ENCODE data around the gene CGRRF1.

Gene CGRRF1

GRCh38 chr14:54577494-54577893, 67.8 kb downstream of the CGRRF1 start:
- DNase-seq (ENCODE audit: low read depth, low spot score): no peak

GRCh38 chr14:54577977-54578376, 68.3 kb downstream of the CGRRF1 start:
- no peak for TF ChIP-seq SUZ12 (IDR thresholded peaks at IDR 0.05; ENCODE audit: extremely low read depth, insufficient read depth, insufficient read length)
- no peak for TF ChIP-seq ZNF274 (IDR thresholded peaks at IDR 0.05; ENCODE audit: low read depth, low read length)
- no peak for TF ChIP-seq YY1 (IDR thresholded peaks at IDR 0.05; ENCODE audit: insufficient read depth, insufficient read length)
- Histone ChIP-seq H3K27me3 (ENCODE audit: insufficient read depth, insufficient read length) (no peaks in the 10 kb centered on the region), H3K9me3 (ENCODE audit: insufficient read depth, low read length) (0 out of 2 replicates have a peak, but pooled peaks cover 1% of the 10 kb centered on the region), H3K36me3 (ENCODE audit: insufficient read depth, insufficient read length, low read length) (peaks cover 58% of the 10 kb centered on the region), H3K4me3 (ENCODE audit: insufficient read length, low read depth) (no peak overlapping the region), H3K9ac (ENCODE audit: insufficient read length, low read depth) (no peak overlapping the region), H3K4me1 (ENCODE audit: insufficient read depth, insufficient read length) (no peaks in the 10 kb centered on the region)
- no peak for DNase-seq (ENCODE audit: low read depth, low spot score)

More at GRCh38 chr14:54577494-54577893, 67.8 kb downstream of the CGRRF1 start:
- Histone ChIP-seq H3K4me3 (ENCODE audit: insufficient read length, low read depth) (no peak overlapping the region), H3K36me3 (ENCODE audit: insufficient read depth, insufficient read length, low read length) (peaks cover 62% of the 10 kb centered on the region), H3K9me3 (ENCODE audit: insufficient read depth, low read length) (peaks cover 6% of the 10 kb centered on the region), H3K9ac (ENCODE audit: insufficient read length, low read depth) (no peak overlapping the region), H3K4me1 (ENCODE audit: insufficient read depth, insufficient read length) (no peaks in the 10 kb centered on the region), H3K27me3 (ENCODE audit: insufficient read depth, insufficient read length) (no peaks in the 10 kb centered on the region)
- TF ChIP-seq YY1 (IDR thresholded peaks at IDR 0.05; ENCODE audit: insufficient read depth, insufficient read length): no peak
- no peak for TF ChIP-seq ZNF274 (IDR thresholded peaks at IDR 0.05; ENCODE audit: low read depth, low read length)
- no peak for TF ChIP-seq SUZ12 (IDR thresholded peaks at IDR 0.05; ENCODE audit: extremely low read depth, insufficient read depth, insufficient read length)

GRCh38 chr14:54579621-54580020, 69.9 kb downstream of the CGRRF1 start:
- TF ChIP-seq SUZ12 (IDR thresholded peaks at IDR 0.05; ENCODE audit: extremely low read depth, insufficient read depth, insufficient read length) (no peak), YY1 (IDR thresholded peaks at IDR 0.05; ENCODE audit: insufficient read depth, insufficient read length) (no peak), ZNF274 (IDR thresholded peaks at IDR 0.05; ENCODE audit: low read depth, low read length) (no peak)
- Histone ChIP-seq H3K9ac (ENCODE audit: insufficient read length, low read depth) (no peak overlapping the region), H3K9me3 (ENCODE audit: insufficient read depth, low read length) (no peaks in the 10 kb centered on the region), H3K27me3 (ENCODE audit: insufficient read depth, insufficient read length) (no peaks in the 10 kb centered on the region), H3K4me3 (ENCODE audit: insufficient read length, low read depth) (no peak overlapping the region), H3K4me1 (ENCODE audit: insufficient read depth, insufficient read length) (no peaks in the 10 kb centered on the region), H3K36me3 (ENCODE audit: insufficient read depth, insufficient read length, low read length) (peaks cover 51% of the 10 kb centered on the region)
- DNase-seq (ENCODE audit: low read depth, low spot score): no peak

GRCh38 chr14:54580933-54581332, 71.2 kb downstream of the CGRRF1 start:
- Histone ChIP-seq H3K9me3 (ENCODE audit: insufficient read depth, low read length) (no peaks in the 10 kb centered on the region), H3K4me3 (ENCODE audit: insufficient read length, low read depth) (no peak overlapping the region), H3K27me3 (ENCODE audit: insufficient read depth, insufficient read length) (no peaks in the 10 kb centered on the region), H3K4me1 (ENCODE audit: insufficient read depth, insufficient read length) (no peaks in the 10 kb centered on the region), H3K36me3 (ENCODE audit: insufficient read depth, insufficient read length, low read length) (peaks cover 50% of the 10 kb centered on the region), H3K9ac (ENCODE audit: insufficient read length, low read depth) (no peak overlapping the region)
- no peak for DNase-seq (ENCODE audit: low read depth, low spot score)
- TF ChIP-seq YY1 (IDR thresholded peaks at IDR 0.05; ENCODE audit: insufficient read depth, insufficient read length) (no peak), ZNF274 (IDR thresholded peaks at IDR 0.05; ENCODE audit: low read depth, low read length) (no peak), SUZ12 (IDR thresholded peaks at IDR 0.05; ENCODE audit: extremely low read depth, insufficient read depth, insufficient read length) (no peak)

- Histone ChIP-seq H3K27me3 (ENCODE audit: insufficient read depth, insufficient read length) (no peaks in the 10 kb centered on the region), H3K9ac (ENCODE audit: insufficient read length, low read depth) (no peak overlapping the region), H3K4me3 (ENCODE audit: insufficient read length, low read depth) (no peak overlapping the region), H3K36me3 (ENCODE audit: insufficient read depth, insufficient read length, low read length) (peaks cover 37% of the 10 kb centered on the region), H3K4me1 (ENCODE audit: insufficient read depth, insufficient read length) (no peaks in the 10 kb centered on the region), H3K9me3 (ENCODE audit: insufficient read depth, low read length) (no peaks in the 10 kb centered on the region)
- no peak for TF ChIP-seq ZNF274 (IDR thresholded peaks at IDR 0.05; ENCODE audit: low read depth, low read length)
- TF ChIP-seq SUZ12 (IDR thresholded peaks at IDR 0.05; ENCODE audit: extremely low read depth, insufficient read depth, insufficient read length): no peak
- TF ChIP-seq YY1 (IDR thresholded peaks at IDR 0.05; ENCODE audit: insufficient read depth, insufficient read length): no peak
- DNase-seq (ENCODE audit: low read depth, low spot score): no peak
Measured at GRCh38 chr14:54582334-54582733, 72.6 kb downstream of the CGRRF1 start.

GRCh38 chr14:54584097-54584496, 74.4 kb downstream of the CGRRF1 start:
- Histone ChIP-seq H3K4me1 (ENCODE audit: insufficient read depth, insufficient read length) (no peaks in the 10 kb centered on the region), H3K36me3 (ENCODE audit: insufficient read depth, insufficient read length, low read length) (peaks cover 28% of the 10 kb centered on the region), H3K27me3 (ENCODE audit: insufficient read depth, insufficient read length) (no peaks in the 10 kb centered on the region), H3K9ac (ENCODE audit: insufficient read length, low read depth) (no peak overlapping the region), H3K9me3 (ENCODE audit: insufficient read depth, low read length) (no peaks in the 10 kb centered on the region), H3K4me3 (ENCODE audit: insufficient read length, low read depth) (no peak overlapping the region)
- DNase-seq (ENCODE audit: low read depth, low spot score): no peak
- TF ChIP-seq SUZ12 (IDR thresholded peaks at IDR 0.05; ENCODE audit: extremely low read depth, insufficient read depth, insufficient read length): no peak
- TF ChIP-seq YY1 (IDR thresholded peaks at IDR 0.05; ENCODE audit: insufficient read depth, insufficient read length): no peak
- TF ChIP-seq ZNF274 (IDR thresholded peaks at IDR 0.05; ENCODE audit: low read depth, low read length): no peak

- no peaks in the 10 kb centered on the region for H3K9me3 ChIP-seq (ENCODE audit: insufficient read depth, low read length)
- no peak for DNase-seq (ENCODE audit: low read depth, low spot score)
- no peaks in the 10 kb centered on the region for H3K27me3 ChIP-seq (ENCODE audit: insufficient read depth, insufficient read length)
- peaks cover 21% of the 10 kb centered on the region for H3K36me3 ChIP-seq (ENCODE audit: insufficient read depth, insufficient read length, low read length)
- no peaks in the 10 kb centered on the region for H3K4me1 ChIP-seq (ENCODE audit: insufficient read depth, insufficient read length)
- no peak overlapping the region for H3K4me3 ChIP-seq (ENCODE audit: insufficient read length, low read depth)
- no peak overlapping the region for H3K9ac ChIP-seq (ENCODE audit: insufficient read length, low read depth)
- TF ChIP-seq SUZ12 (IDR thresholded peaks at IDR 0.05; ENCODE audit: extremely low read depth, insufficient read depth, insufficient read length): no peak
- no peak for TF ChIP-seq YY1 (IDR thresholded peaks at IDR 0.05; ENCODE audit: insufficient read depth, insufficient read length)
Measured at GRCh38 chr14:54585214-54585613, 75.5 kb downstream of the CGRRF1 start.

All from NT2/D1 (cell line).